Measurements from ENCODE around the gene NCOA7.

NCOA7 gene

GRCh38 chr6:125806813-125807212 is 16.1 kb downstream of the NCOA7 start:
- H2AFZ ChIP-seq (ENCODE audit: low read depth, low read length) = no peak overlapping the region

DNA sequence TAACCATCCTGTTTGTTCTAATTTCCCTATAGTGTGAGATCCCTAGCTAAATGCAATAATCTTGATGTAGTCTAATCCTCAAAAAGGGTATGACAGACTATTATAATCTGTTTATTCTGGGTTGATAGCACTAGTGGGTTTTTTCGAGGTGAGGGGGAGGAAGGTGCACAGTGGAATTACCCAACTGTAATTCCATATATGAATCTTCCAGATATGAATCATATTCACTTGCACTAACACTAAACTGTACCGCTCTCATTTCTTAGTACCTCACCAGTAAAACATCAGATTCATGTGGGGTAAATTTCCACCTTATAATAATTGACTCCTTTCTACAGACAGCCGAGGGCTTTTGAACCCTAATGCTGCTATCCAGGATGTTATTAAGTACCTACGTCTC is 16.5 kb downstream of the NCOA7 start:
- Histone ChIP-seq H3K79me2 (ENCODE audit: low read length) (peaks cover 82% of the 10 kb centered on the region), H3K9ac (ENCODE audit: low read length) (peak overlapping the region; percentile 27; the same call in 1 of the 2 replicates), H3K4me2 (ENCODE audit: low read length) (peak overlapping the region; percentile 74), H3K9me3 (ENCODE audit: insufficient read depth, low read length) (no peaks in the 10 kb centered on the region), H3K27ac (ENCODE audit: low read length) (peak overlapping the region; percentile 70), H3K4me1 (ENCODE audit: low read length) (peaks cover 99% of the 10 kb centered on the region), H3K36me3 (replicated peaks; ENCODE audit: low read depth, low read length) (no peaks in the 10 kb centered on the region), H4K20me1 (ENCODE audit: insufficient read depth, low read length) (peaks cover 4% of the 10 kb centered on the region; the same call in 1 of the 2 replicates), H3K27me3 (ENCODE audit: low read depth, low read length) (no peaks in the 10 kb centered on the region), H2AFZ (ENCODE audit: low read depth, low read length) (no peak overlapping the region), H3K4me3 (ENCODE audit: low read length) (peak overlapping the region; percentile 38)
- TF ChIP-seq EZH2phosphoT487 (IDR thresholded peaks at IDR 0.05; ENCODE audit: low read depth) = no peak
- TF ChIP-seq CTCF (IDR thresholded peaks at IDR 0.05; ENCODE audit: low read depth, low read length) = no peak

More at GRCh38 chr6:125806813-125807212, 16.1 kb downstream of the NCOA7 start:
- Histone ChIP-seq H3K79me2 (ENCODE audit: low read length) (peaks cover 82% of the 10 kb centered on the region), H3K27me3 (ENCODE audit: low read depth, low read length) (no peaks in the 10 kb centered on the region), H3K4me3 (ENCODE audit: low read length) (peak overlapping the region; percentile 38), H3K9me3 (ENCODE audit: insufficient read depth, low read length) (no peaks in the 10 kb centered on the region), H3K9ac (ENCODE audit: low read length) (peak overlapping the region; percentile 21; the same call in 1 of the 2 replicates), H3K27ac (ENCODE audit: low read length) (peak overlapping the region; percentile 70), H3K36me3 (replicated peaks; ENCODE audit: low read depth, low read length) (no peaks in the 10 kb centered on the region), H3K4me2 (ENCODE audit: low read length) (peak overlapping the region; percentile 74), H3K4me1 (ENCODE audit: low read length) (peaks cover 99% of the 10 kb centered on the region), H4K20me1 (ENCODE audit: insufficient read depth, low read length) (peaks cover 4% of the 10 kb centered on the region; the same call in 1 of the 2 replicates)
- TF ChIP-seq EZH2phosphoT487 (IDR thresholded peaks at IDR 0.05; ENCODE audit: low read depth) (no peak), CTCF (IDR thresholded peaks at IDR 0.05; ENCODE audit: low read depth, low read length) (no peak)

GRCh38 chr6:125808060-125808459 is 17.3 kb downstream of the NCOA7 start:
- H3K4me3 ChIP-seq (ENCODE audit: low read length) = peak overlapping the region; percentile 38; the same call in 1 of the 2 replicates
- no peak for TF ChIP-seq CTCF (IDR thresholded peaks at IDR 0.05; ENCODE audit: low read depth, low read length)
- no peak for TF ChIP-seq EZH2phosphoT487 (IDR thresholded peaks at IDR 0.05; ENCODE audit: low read depth)
- H3K79me2 ChIP-seq (ENCODE audit: low read length) = peaks cover 84% of the 10 kb centered on the region
- no peak overlapping the region for H2AFZ ChIP-seq (ENCODE audit: low read depth, low read length)
- H3K4me1 ChIP-seq (ENCODE audit: low read length) = peaks cover 97% of the 10 kb centered on the region
- peak overlapping the region; percentile 74 for H3K4me2 ChIP-seq (ENCODE audit: low read length)
- peak overlapping the region; percentile 27; the same call in 1 of the 2 replicates for H3K9ac ChIP-seq (ENCODE audit: low read length)
- H3K9me3 ChIP-seq (ENCODE audit: insufficient read depth, low read length) = no peaks in the 10 kb centered on the region
- peaks cover 3% of the 10 kb centered on the region for H3K36me3 ChIP-seq (replicated peaks; ENCODE audit: low read depth, low read length)
- peaks cover 4% of the 10 kb centered on the region; the same call in 1 of the 2 replicates for H4K20me1 ChIP-seq (ENCODE audit: insufficient read depth, low read length)
- no peaks in the 10 kb centered on the region for H3K27me3 ChIP-seq (ENCODE audit: low read depth, low read length)
- peak overlapping the region; percentile 70 for H3K27ac ChIP-seq (ENCODE audit: low read length)

GRCh38 chr6:125808591-125808990 is 17.8 kb downstream of the NCOA7 start:
- no peaks in the 10 kb centered on the region for H3K27me3 ChIP-seq (ENCODE audit: low read depth, low read length)
- H3K4me1 ChIP-seq (ENCODE audit: low read length) = peaks cover 92% of the 10 kb centered on the region
- H3K4me2 ChIP-seq (ENCODE audit: low read length) = peak overlapping the region; percentile 74
- H4K20me1 ChIP-seq (ENCODE audit: insufficient read depth, low read length) = peaks cover 4% of the 10 kb centered on the region; the same call in 1 of the 2 replicates
- H3K4me3 ChIP-seq (ENCODE audit: low read length) = no peak overlapping the region
- H3K9ac ChIP-seq (ENCODE audit: low read length) = 0 out of 2 replicates have a peak overlapping the region, but pooled peaks have one; percentile 13
- peaks cover 3% of the 10 kb centered on the region for H3K36me3 ChIP-seq (replicated peaks; ENCODE audit: low read depth, low read length)
- no peak for TF ChIP-seq EZH2phosphoT487 (IDR thresholded peaks at IDR 0.05; ENCODE audit: low read depth)
- TF ChIP-seq CTCF (IDR thresholded peaks at IDR 0.05; ENCODE audit: low read depth, low read length) = no peak
- no peak overlapping the region for H3K27ac ChIP-seq (ENCODE audit: low read length)
- no peaks in the 10 kb centered on the region for H3K9me3 ChIP-seq (ENCODE audit: insufficient read depth, low read length)
- no peak overlapping the region for H2AFZ ChIP-seq (ENCODE audit: low read depth, low read length)
- H3K79me2 ChIP-seq (ENCODE audit: low read length) = peaks cover 83% of the 10 kb centered on the region

Data from OCI-LY3 (cell line).